ENCODE data around the gene TRAPPC3.

DNA sequence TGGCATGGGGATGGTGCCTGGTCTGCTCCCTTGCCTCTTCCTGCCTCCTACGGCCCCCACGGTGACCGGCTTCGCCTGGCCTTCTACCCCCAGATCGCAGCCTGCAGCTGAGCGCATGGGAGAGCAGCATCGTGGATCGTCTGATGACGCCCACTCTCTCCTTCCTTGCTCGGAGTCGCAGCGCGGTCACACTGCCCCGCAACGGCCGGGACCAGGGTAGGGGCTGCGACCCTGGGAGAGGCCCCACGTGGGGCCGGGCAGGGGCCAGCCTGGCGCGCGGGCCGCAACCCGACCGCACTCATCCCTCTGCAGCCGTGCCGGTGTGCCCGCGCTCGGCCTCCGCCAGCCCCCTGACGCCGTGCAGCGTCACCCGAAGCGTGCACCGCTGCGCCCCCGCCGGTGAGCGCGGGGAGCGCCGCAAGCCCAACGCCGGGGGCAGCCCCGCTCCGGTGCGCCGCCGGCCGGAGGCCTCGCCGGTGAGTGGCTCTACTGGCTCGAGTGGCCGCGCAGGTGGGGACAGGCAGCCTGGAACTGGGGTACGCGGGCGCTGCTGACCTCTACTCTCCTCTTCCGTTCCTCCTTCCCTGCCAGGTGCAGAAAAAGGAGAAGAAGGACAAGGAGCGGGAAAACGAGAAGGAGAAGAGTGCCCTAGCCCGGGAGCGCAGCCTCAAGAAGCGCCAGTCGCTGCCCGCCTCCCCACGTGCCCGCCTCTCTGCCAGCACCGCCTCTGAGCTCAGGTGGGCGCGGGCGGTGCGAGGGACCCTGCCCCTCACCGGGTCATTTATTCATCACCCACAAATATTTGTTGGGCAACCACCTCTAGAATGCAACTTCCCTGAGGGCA lies 27.0 kb upstream of the TRAPPC3 start:
- TF ChIP-seq, protein P1, sequence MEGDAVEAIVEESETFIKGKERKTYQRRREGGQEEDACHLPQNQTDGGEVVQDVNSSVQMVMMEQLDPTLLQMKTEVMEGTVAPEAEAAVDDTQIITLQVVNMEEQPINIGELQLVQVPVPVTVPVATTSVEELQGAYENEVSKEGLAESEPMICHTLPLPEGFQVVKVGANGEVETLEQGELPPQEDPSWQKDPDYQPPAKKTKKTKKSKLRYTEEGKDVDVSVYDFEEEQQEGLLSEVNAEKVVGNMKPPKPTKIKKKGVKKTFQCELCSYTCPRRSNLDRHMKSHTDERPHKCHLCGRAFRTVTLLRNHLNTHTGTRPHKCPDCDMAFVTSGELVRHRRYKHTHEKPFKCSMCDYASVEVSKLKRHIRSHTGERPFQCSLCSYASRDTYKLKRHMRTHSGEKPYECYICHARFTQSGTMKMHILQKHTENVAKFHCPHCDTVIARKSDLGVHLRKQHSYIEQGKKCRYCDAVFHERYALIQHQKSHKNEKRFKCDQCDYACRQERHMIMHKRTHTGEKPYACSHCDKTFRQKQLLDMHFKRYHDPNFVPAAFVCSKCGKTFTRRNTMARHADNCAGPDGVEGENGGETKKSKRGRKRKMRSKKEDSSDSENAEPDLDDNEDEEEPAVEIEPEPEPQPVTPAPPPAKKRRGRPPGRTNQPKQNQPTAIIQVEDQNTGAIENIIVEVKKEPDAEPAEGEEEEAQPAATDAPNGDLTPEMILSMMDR (IDR thresholded peaks at IDR 0.05), result no peak
- TF ChIP-seq POLR2AphosphoS5 (IDR thresholded peaks at IDR 0.05; ENCODE audit: insufficient read depth in 1 of 2, low read depth in 1 of 2), result no peak

Measured in vagina (tissue), 2 donors.